Measurements from ENCODE around the gene KPNA3. TPM values are rescaled to one million over a fixed set of nuclear protein-coding genes. Genes with fewer than 3 reads are reported as not detected.
"Not testable (repeated sequence)": the region's sequence is repeated elsewhere in the genome, so short reads cannot be mapped to it uniquely, and the experiment has no call there.

The KPNA3 gene
- total and polyA plus RNA-seq, 4 donors = 16.2 to 41.6 (median 24.1) TPM

DNA sequence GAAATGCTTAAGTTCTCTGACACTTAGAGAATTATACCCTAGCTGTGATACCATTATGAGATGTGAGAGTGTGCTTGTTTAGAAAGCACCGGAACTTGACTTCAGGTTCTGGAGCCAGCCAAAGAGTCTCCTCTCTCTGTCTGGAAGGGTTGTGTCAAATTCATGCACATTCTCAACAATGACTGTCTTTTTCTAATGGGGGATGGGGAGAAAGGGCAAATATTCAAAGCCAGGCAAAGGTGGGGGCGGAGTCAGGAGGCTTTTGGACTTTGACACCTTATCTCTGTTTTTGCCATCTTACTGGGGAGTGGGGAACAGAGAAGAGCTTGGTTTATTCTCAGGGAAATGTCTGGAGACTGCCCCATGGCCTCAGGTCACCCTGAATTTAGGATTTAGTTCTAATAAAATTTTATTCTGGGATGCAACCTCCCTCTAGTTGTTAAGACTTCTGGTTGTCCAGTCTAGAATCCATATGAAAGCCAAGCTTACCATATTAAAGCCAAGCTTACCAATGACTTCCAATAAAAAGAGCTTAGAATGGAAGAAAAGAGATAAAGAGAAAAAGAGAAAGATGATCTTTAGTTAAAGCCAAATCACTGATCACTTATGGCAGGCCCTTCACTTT, 28.2 kb upstream of the KPNA3 start:
- WGBS, 2 donors = 89 to 90% methylated on average over 2 of the region's 2 CpGs
- H3K9ac ChIP-seq (ENCODE audit: insufficient read depth in 1 of 2, low read length in 2 of 2) = no peak overlapping the region
- H3K27ac ChIP-seq (ENCODE audit: low read depth in 1 of 2, low read length in 1 of 2) = no peak overlapping the region
- TF ChIP-seq, protein P1, sequence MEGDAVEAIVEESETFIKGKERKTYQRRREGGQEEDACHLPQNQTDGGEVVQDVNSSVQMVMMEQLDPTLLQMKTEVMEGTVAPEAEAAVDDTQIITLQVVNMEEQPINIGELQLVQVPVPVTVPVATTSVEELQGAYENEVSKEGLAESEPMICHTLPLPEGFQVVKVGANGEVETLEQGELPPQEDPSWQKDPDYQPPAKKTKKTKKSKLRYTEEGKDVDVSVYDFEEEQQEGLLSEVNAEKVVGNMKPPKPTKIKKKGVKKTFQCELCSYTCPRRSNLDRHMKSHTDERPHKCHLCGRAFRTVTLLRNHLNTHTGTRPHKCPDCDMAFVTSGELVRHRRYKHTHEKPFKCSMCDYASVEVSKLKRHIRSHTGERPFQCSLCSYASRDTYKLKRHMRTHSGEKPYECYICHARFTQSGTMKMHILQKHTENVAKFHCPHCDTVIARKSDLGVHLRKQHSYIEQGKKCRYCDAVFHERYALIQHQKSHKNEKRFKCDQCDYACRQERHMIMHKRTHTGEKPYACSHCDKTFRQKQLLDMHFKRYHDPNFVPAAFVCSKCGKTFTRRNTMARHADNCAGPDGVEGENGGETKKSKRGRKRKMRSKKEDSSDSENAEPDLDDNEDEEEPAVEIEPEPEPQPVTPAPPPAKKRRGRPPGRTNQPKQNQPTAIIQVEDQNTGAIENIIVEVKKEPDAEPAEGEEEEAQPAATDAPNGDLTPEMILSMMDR (IDR thresholded peaks at IDR 0.05; ENCODE audit: control extremely low read depth, extremely low read depth) = no peak
- no peaks in the 10 kb centered on the region for H3K27me3 ChIP-seq (ENCODE audit: control insufficient read depth in 3 of 3, insufficient read depth in 3 of 3, low read length in 2 of 3)
- DNase-seq (no peak), ATAC-seq (ENCODE audit: insufficient read depth, low FRiP score) (no peak)
- no peaks in the 10 kb centered on the region for H3K4me1 ChIP-seq (ENCODE audit: control insufficient read depth in 5 of 5, insufficient read depth in 5 of 5, low read length in 5 of 5)
- H3K9me3 ChIP-seq (ENCODE audit: control insufficient read depth in 4 of 4, insufficient read depth in 3 of 4, low read length in 3 of 4) = no peaks in the 10 kb centered on the region
- H3K4me3 ChIP-seq = no peak overlapping the region
- H3K36me3 ChIP-seq (ENCODE audit: control insufficient read depth in 4 of 4, insufficient read depth in 4 of 4, low read length in 4 of 4) = no peaks in the 10 kb centered on the region

DNA sequence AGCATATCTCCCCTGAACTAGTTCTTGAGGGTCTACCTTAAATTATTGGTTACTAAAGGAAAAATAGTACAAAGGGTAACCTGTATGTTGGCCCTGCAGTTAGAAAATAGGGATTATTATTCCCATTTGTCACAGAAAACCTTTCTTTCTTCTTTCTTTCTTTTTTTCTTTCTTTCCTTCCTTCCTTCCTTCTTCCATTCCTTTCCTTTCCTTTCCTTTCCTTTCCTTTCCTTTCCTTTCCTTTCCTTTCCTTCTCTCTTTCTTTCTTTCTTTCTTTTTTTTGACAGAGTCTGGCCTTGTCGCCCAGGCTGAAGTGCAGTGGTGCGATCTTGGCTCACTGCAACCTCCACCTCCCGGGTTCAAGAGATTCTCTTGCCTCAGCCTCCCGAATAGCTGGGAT, 23.6 kb upstream of the KPNA3 start:
- H3K27ac ChIP-seq (ENCODE audit: low read depth in 1 of 2, low read length in 1 of 2); H3K9me3 ChIP-seq (ENCODE audit: control insufficient read depth in 4 of 4, insufficient read depth in 3 of 4, low read length in 3 of 4); H3K4me1 ChIP-seq (ENCODE audit: control insufficient read depth in 5 of 5, insufficient read depth in 5 of 5, low read length in 5 of 5); DNase-seq; ATAC-seq (ENCODE audit: insufficient read depth, low FRiP score); H3K9ac ChIP-seq (ENCODE audit: insufficient read depth in 1 of 2, low read length in 2 of 2); H3K36me3 ChIP-seq (ENCODE audit: control insufficient read depth in 4 of 4, insufficient read depth in 4 of 4, low read length in 4 of 4); H3K27me3 ChIP-seq (ENCODE audit: control insufficient read depth in 3 of 3, insufficient read depth in 3 of 3, low read length in 2 of 3); H3K4me3 ChIP-seq: not testable (repeated sequence)
- WGBS, 2 donors = 94 to 96% methylated on average over 4 of the region's 4 CpGs

DNA sequence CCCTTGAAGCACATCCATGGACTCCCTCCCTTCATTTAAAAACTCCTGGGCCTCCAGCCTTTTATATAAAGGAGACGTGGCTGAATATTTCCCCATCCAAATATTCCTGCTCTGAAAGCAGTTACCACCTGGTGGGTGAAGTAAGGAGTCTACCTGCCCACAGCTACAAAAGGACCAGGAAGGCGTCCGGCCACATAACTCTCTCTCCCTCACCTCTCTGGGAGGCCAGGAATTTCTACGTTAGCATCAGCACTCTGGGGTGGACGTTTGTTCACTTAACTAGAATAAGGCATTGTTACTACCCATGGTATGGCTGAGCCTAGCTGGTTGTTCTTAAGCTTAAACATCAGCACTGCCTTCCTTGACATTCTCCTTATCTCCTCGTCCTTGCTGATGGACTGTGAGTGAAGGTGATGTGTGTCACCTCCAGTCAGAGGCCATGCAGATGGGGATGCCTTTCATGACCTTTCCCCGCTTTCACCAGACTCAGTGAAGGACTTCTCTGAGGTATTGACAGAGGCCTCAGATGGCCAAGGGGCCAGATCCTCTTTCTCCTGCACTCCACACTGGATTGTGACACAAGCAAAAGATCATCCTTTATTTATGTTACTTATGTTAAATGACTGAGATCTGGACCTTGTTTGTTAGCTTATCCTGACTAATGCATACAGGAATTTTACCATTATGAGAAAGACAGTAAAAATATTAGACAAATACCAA, 22.2 kb upstream of the KPNA3 start:
- DNase-seq (no peak), ATAC-seq (ENCODE audit: insufficient read depth, low FRiP score) (no peak)
- TF ChIP-seq, protein P1 (IDR thresholded peaks at IDR 0.05; ENCODE audit: control extremely low read depth, extremely low read depth) = no peak
- H3K27me3 ChIP-seq (ENCODE audit: control insufficient read depth in 3 of 3, insufficient read depth in 3 of 3, low read length in 2 of 3) = no peaks in the 10 kb centered on the region
- H3K36me3 ChIP-seq (ENCODE audit: control insufficient read depth in 4 of 4, insufficient read depth in 4 of 4, low read length in 4 of 4) = no peaks in the 10 kb centered on the region
- no peak overlapping the region for H3K27ac ChIP-seq (ENCODE audit: low read depth in 1 of 2, low read length in 1 of 2)
- no peaks in the 10 kb centered on the region for H3K9me3 ChIP-seq (ENCODE audit: control insufficient read depth in 4 of 4, insufficient read depth in 3 of 4, low read length in 3 of 4)
- peaks cover 0 to 14% (median 5%) of the 10 kb centered on the region in 5 donors for H3K4me1 ChIP-seq (ENCODE audit: control insufficient read depth in 5 of 5, insufficient read depth in 5 of 5, low read length in 5 of 5)
- no peak overlapping the region for H3K4me3 ChIP-seq
- 86 to 87% methylated on average over 7 of the region's 7 CpGs for WGBS, 2 donors
- no peak overlapping the region for H3K9ac ChIP-seq (ENCODE audit: insufficient read depth in 1 of 2, low read length in 2 of 2)

DNA sequence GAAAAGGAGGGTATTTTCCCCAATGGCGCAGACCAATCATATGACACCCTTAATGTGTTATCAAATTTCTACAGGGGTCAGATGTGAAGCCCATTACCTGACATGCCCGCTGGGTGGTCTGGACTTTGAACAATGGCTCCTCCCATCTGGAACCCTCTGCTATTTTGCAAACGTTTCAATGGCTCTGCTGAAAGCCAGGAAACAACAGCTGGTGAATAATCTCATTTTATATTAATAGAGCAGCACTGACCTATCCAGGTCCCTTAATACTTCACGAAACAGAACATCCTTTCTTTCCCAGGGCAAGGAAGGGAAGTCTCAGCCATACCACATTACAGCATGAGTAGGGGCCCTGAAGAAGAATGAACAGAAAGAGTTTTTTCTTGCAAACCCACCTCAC, 20.3 kb upstream of the KPNA3 start:
- Histone ChIP-seq H3K27ac (ENCODE audit: low read depth in 1 of 2, low read length in 1 of 2) (no peak overlapping the region), H3K9ac (ENCODE audit: insufficient read depth in 1 of 2, low read length in 2 of 2) (no peak overlapping the region), H3K4me1 (ENCODE audit: control insufficient read depth in 5 of 5, insufficient read depth in 5 of 5, low read length in 5 of 5) (peaks cover 0 to 14% (median 5%) of the 10 kb centered on the region in 5 donors), H3K4me3 (no peak overlapping the region), H3K9me3 (ENCODE audit: control insufficient read depth in 4 of 4, insufficient read depth in 3 of 4, low read length in 3 of 4) (no peaks in the 10 kb centered on the region), H3K36me3 (ENCODE audit: control insufficient read depth in 4 of 4, insufficient read depth in 4 of 4, low read length in 4 of 4) (no peaks in the 10 kb centered on the region), H3K27me3 (ENCODE audit: control insufficient read depth in 3 of 3, insufficient read depth in 3 of 3, low read length in 2 of 3) (no peaks in the 10 kb centered on the region)
- DNase-seq = peak in 2 of 3 donors; percentile 17 to 35
- 69 to 85% methylated on average over 4 of the region's 4 CpGs for WGBS, 2 donors
- TF ChIP-seq, protein P1 (IDR thresholded peaks at IDR 0.05; ENCODE audit: control extremely low read depth, extremely low read depth) = no peak
- no peak for ATAC-seq (ENCODE audit: insufficient read depth, low FRiP score)

Measured in lung (tissue), 12 donors.